Transverse colon (tissue), 4 donors: ENCODE data around the gene PHF14. TPM values are rescaled to one million over a fixed set of nuclear protein-coding genes. Genes with fewer than 3 reads are reported as not detected.

Source experiments
- DNase-seq: peaks from one replicate; pipeline ENCODE4 v3.0.0-alpha.2; 2019
- H3K27ac ChIP-seq, 4 donors: fragments of 200-600 bp; sonication (generic); 2 replicates each; pipeline ENCODE4 v1.5.1; 2016 to 2018; ENCODE audit warnings: inconsistent platforms in 4 of 4
- H3K27me3 ChIP-seq: fragments of 200-600 bp; sonication (generic); 2 replicates; pipeline ENCODE4 v1.5.1; 2017; ENCODE audit warnings: inconsistent platforms
- H3K36me3 ChIP-seq, 4 donors: fragments of 200-600 bp; sonication (generic); 2 replicates each; pipeline ENCODE4 v1.5.1; 2017 to 2019; ENCODE audit warnings: inconsistent platforms in 4 of 4
- H3K4me1 ChIP-seq, 4 donors: fragments of 200-600 bp; sonication (generic); 2 replicates each; pipeline ENCODE4 v1.5.1; 2017 to 2020; ENCODE audit warnings: inconsistent platforms in 4 of 4
- H3K4me3 ChIP-seq, 4 donors: fragments of 200-600 bp; sonication (generic); 1 replicate in 1 of 4; 2 replicates in 3 of 4; pipeline versions ENCODE4 v1.5.1 to v1.6.1; 2017 to 2019; ENCODE audit warnings: inconsistent platforms in 4 of 4
- H3K9me3 ChIP-seq, 2 donors: fragments of 200-600 bp; sonication (generic); 2 replicates each; pipeline ENCODE4 v1.5.1; 2017 to 2019; ENCODE audit warnings: inconsistent platforms in 2 of 2
- EP300 ChIP-seq: sonication (generic); formaldehyde crosslinking; IDR thresholded peaks from one replicate; pipeline ENCODE4 v1.6.1; 2017; ENCODE audit warnings: antibody characterized with exemption, low read depth
- POLR2A ChIP-seq: fragments of 450-650 bp; IDR thresholded peaks from one replicate; pipeline ENCODE4 v1.6.1; 2016; ENCODE audit warnings: antibody characterized with exemption, mild to moderate bottlenecking, moderate library complexity
- POLR2AphosphoS5 ChIP-seq, 3 donors: sonication (generic); formaldehyde crosslinking; IDR thresholded peaks; one replicate each; pipeline ENCODE4 v1.6.1; 2016; ENCODE audit warnings: antibody characterized with exemption in 3 of 3
- WGBS, 2 donors: methylation state at CpG; one replicate each; pipeline ENCODE4 v1.1.5; 2018; ENCODE audit warnings: low coverage in 1 of 2; 5-methylcytosine and 5-hydroxymethylcytosine counted together
- in situ Hi-C, 4 donors: fragments of 200-750 bp; cut with MboI; loops; one replicate each; pipeline versions ENCODE4 v1.15.0 to v1.15.1; 2017; ENCODE audit warnings: low sequenced_read_pairs in 3 of 4, low pct_ligation_motif_present in 1 of 4, low pct_unique_long_range_greater_than_20kb in 1 of 4
- intact Hi-C: fragments of 100-400 bp; cut with DNase I; formaldehyde crosslinking; loops from one replicate; pipeline ENCODE4 v1.15.1; 2023; ENCODE audit warnings: low total_unique reads
- total RNA-seq, 4 donors: library from RNA; depleted of rRNA; stranded (reverse); fragments of >200 nt; gene quantifications; one replicate each; pipeline ENCODE4 v1.1.0, GENCODE V29; 2016
- TF ChIP-seq, protein P1 (sequence below), 5 experiments: fragments of 200-600 bp in 3 of 5; fragments of 450-650 bp in 2 of 5; sonication (generic) in 3 of 5; IDR thresholded peaks; 1 replicate in 2 of 5; 2 replicates in 3 of 5; pipeline ENCODE4 v1.5.1; 2016 to 2017; ENCODE audit warnings: antibody characterized with exemption in 5 of 5, inconsistent platforms in 3 of 5, mild to moderate bottlenecking in 2 of 5, moderate library complexity in 1 of 5

The PHF14 gene
- total RNA-seq, 4 donors from 2014 or later, result 24.3 to 42.1 (median 28.8) TPM

DNA sequence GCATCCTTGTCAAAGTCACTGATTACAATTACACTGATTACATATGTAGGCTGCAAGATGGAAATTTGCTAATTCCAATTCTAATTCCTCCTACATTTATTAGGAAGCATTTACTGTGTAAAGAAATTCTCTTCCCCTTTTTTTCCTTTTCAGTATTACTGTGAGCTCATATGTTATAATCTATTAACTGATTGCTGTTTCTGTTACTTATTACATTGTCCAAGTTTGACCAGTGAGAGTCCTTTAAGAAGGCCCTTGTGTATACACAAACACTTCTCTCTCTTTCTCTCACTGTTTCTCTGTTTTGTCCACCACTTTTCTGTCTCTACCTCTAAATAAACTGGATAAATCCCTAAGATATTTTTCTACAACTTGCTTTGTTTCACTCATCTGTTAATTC, 31.5 kb downstream of the PHF14 start:
- no peaks in the 10 kb centered on the region for H3K27me3 ChIP-seq
- DNase-seq, result no peak
- no peak overlapping the region for H3K27ac ChIP-seq
- intact Hi-C loops, result no loop called here
- H3K4me3 ChIP-seq, result no peak overlapping the region
- H3K36me3 ChIP-seq, result peaks cover 0 to 5% (median 0%) of the 10 kb centered on the region in 4 donors
- no peaks in the 10 kb centered on the region for H3K9me3 ChIP-seq
- no peaks in the 10 kb centered on the region for H3K4me1 ChIP-seq
- in situ Hi-C loops, result no loop called here
- TF ChIP-seq EP300 (no peak), POLR2AphosphoS5 (IDR thresholded peaks at IDR 0.05) (no peak), POLR2A (no peak)
- TF ChIP-seq, protein P1, sequence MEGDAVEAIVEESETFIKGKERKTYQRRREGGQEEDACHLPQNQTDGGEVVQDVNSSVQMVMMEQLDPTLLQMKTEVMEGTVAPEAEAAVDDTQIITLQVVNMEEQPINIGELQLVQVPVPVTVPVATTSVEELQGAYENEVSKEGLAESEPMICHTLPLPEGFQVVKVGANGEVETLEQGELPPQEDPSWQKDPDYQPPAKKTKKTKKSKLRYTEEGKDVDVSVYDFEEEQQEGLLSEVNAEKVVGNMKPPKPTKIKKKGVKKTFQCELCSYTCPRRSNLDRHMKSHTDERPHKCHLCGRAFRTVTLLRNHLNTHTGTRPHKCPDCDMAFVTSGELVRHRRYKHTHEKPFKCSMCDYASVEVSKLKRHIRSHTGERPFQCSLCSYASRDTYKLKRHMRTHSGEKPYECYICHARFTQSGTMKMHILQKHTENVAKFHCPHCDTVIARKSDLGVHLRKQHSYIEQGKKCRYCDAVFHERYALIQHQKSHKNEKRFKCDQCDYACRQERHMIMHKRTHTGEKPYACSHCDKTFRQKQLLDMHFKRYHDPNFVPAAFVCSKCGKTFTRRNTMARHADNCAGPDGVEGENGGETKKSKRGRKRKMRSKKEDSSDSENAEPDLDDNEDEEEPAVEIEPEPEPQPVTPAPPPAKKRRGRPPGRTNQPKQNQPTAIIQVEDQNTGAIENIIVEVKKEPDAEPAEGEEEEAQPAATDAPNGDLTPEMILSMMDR (IDR thresholded peaks at IDR 0.05), result no peak

DNA sequence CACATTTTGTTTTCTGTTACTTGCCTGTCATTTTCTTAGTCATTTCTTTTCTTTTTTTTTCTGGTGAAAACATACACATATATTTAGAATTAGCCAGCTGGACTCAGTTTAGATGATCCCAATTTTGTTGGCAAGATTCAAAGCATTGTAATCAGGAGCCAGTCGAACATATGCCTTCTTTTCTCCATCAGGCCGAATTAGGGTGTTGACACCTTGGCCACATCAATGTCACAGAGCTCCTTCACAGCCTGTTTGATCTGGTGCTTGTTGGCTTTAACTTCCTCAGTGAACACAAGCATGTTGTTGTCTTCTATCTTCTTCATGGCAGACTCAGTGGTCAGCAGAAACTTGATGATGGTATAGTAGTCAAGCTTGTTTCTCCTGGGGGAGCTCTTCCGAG, 32.6 kb downstream of the PHF14 start:
- WGBS, 2 donors, result 80 to 92% methylated on average over 1 to 3 of the region's 3 CpGs
- Histone ChIP-seq H3K4me1 (no peaks in the 10 kb centered on the region), H3K27ac (no peak overlapping the region), H3K36me3 (peaks cover 0 to 5% (median 0%) of the 10 kb centered on the region in 4 donors), H3K9me3 (no peaks in the 10 kb centered on the region), H3K27me3 (no peaks in the 10 kb centered on the region), H3K4me3 (no peak overlapping the region)
- DNase-seq, result no peak
- intact Hi-C loops (no loop called here), in situ Hi-C loops (no loop called here)
- no peak for TF ChIP-seq POLR2AphosphoS5 (IDR thresholded peaks at IDR 0.05)
- TF ChIP-seq EP300, result no peak
- no peak for TF ChIP-seq POLR2A
- TF ChIP-seq, protein P1 (IDR thresholded peaks at IDR 0.05), result no peak

DNA sequence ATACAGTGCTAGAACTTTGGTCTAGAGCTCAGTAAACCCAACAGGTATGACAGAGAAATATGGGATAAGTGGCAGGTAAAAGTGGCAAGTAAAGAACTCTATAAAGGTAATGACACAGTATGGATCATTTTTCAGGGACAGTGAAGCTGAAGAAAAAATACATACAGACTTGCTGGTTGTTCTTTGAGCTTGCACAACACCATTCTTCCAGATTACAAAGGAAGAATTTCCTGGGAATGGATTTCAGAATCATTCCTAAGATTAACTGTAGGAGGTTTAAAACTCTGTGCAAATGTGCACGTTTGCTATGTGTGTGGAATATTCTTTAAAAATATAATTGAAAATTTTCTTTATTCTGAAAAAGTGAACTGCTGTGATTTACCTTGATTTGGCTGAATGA, 36.0 kb downstream of the PHF14 start:
- in situ Hi-C loops (no loop called here), intact Hi-C loops (no loop called here)
- H3K36me3 ChIP-seq, result no peaks in the 10 kb centered on the region
- TF ChIP-seq POLR2AphosphoS5 (IDR thresholded peaks at IDR 0.05) (no peak), EP300 (no peak), POLR2A (no peak)
- TF ChIP-seq, protein P1 (IDR thresholded peaks at IDR 0.05), result no peak
- H3K9me3 ChIP-seq, result no peaks in the 10 kb centered on the region
- DNase-seq, result no peak
- H3K4me3 ChIP-seq, result no peak overlapping the region
- H3K4me1 ChIP-seq, result no peaks in the 10 kb centered on the region
- 45 to 58% methylated on average over 1 of the region's 1 CpG for WGBS, 2 donors
- H3K27ac ChIP-seq, result no peak overlapping the region
- no peaks in the 10 kb centered on the region for H3K27me3 ChIP-seq

DNA sequence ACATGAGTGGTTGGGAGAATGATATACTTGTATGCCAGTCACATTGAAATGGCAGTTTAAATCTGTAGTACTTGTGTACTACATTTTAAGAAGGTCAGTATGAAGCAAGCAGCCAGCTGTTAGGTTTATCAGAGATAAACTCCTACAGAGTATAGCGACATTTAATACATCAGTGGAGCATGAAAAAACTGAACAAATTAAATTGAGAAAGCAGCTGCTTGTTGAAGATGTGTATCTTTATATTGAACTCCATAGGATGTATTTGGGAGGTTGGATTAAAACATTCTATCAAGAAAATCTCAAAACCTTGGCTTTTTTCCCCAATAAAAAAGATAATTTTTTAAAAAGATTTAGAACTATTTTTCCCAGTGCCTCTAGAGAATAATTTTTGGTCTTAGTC, 47.8 kb downstream of the PHF14 start:
- Histone ChIP-seq H3K36me3 (peaks cover 0 to 24% (median 3%) of the 10 kb centered on the region in 4 donors), H3K4me1 (no peaks in the 10 kb centered on the region), H3K27ac (no peak overlapping the region), H3K27me3 (no peaks in the 10 kb centered on the region), H3K9me3 (no peaks in the 10 kb centered on the region), H3K4me3 (no peak overlapping the region)
- TF ChIP-seq POLR2AphosphoS5 (IDR thresholded peaks at IDR 0.05) (no peak), EP300 (no peak), POLR2A (no peak)
- TF ChIP-seq, protein P1 (IDR thresholded peaks at IDR 0.05), result no peak
- 79 to 84% methylated on average over 1 of the region's 1 CpG for WGBS, 2 donors
- in situ Hi-C loops (no loop called here), intact Hi-C loops (no loop called here)
- no peak for DNase-seq
